ENCODE data around the gene GPR18. TPM values are rescaled to one million over a fixed set of nuclear protein-coding genes. Genes with fewer than 3 reads are reported as not detected.

Gene GPR18
- total and polyA plus RNA-seq, 2 of the 4 experiments (the other 2 are of a cell fraction): not detected

DNA sequence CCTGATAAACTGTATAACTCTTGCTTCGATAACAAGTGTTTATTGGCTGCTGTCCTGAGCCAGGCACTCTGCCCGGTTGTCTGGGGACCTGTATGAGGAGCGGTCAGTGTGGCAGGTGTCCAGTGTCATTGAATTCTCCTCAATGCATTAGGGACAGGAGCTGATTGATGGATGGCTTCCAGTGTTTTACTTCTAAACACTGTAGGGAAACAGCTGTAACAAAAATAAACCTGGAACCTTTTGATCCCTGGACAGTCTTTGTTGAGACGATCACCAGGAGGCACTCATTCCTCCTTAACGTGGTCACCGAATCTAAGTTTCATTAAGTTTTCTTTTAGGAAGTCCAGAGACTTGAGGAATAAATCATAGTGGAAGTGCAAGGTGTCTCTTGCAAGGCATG is 39.6 kb downstream of the GPR18 start:
- no peak overlapping the region for H2BK20ac ChIP-seq (ENCODE audit: low read depth, low read length)
- no peak overlapping the region for H3K4me2 ChIP-seq (ENCODE audit: low read depth, low read length)
- no peak overlapping the region for H2BK15ac ChIP-seq (ENCODE audit: low read depth, low read length)
- TF ChIP-seq POLR2A (IDR thresholded peaks at IDR 0.05; ENCODE audit: low read depth, low read length) (no peak), MXI1 (IDR thresholded peaks at IDR 0.05; ENCODE audit: borderline replicate concordance, low read depth, low read length) (no peak), MAFK (IDR thresholded peaks at IDR 0.05; ENCODE audit: low read depth, low read length) (no peak), RFX5 (IDR thresholded peaks at IDR 0.05; ENCODE audit: low read depth, low read length) (no peak)
- WGBS, 2 experiments (ENCODE audit: extremely low coverage in 2 of 2, insufficient read length in 1 of 2): 33% methylated on average over 3 of the region's 6 CpGs; no CpG with 5 or more reads in 1 of the 2 experiments
- no peak overlapping the region for H2AK9ac ChIP-seq (replicated peaks; ENCODE audit: low read depth, low read length, poor library complexity)
- no peaks in the 10 kb centered on the region for H3K9me3 ChIP-seq (ENCODE audit: control insufficient read depth, insufficient read depth, low read length)
- H4K20me1 ChIP-seq (ENCODE audit: insufficient read depth, low read length): peaks cover 57% of the 10 kb centered on the region
- peaks cover 3% of the 10 kb centered on the region; the same call in 1 of the 2 replicates for H3K36me3 ChIP-seq (ENCODE audit: control insufficient read depth, insufficient read depth, low read length)
- ATAC-seq (ENCODE audit: low read depth) (peak; percentile 69), DNase-seq (peak; percentile 31)
- H4K5ac ChIP-seq (ENCODE audit: low read depth, low read length): no peak overlapping the region
- peaks cover 6% of the 10 kb centered on the region; the same call in 1 of the 2 replicates for H3K4me1 ChIP-seq (ENCODE audit: control insufficient read depth, insufficient read depth, low read length)
- dilution Hi-C loops (cut with HindIII; ENCODE audit: low sequenced_read_pairs, unreplicated experiment): no loop called here
- H2AFZ ChIP-seq (replicated peaks; ENCODE audit: low read length, poor library complexity): no peak overlapping the region
- no peak overlapping the region for H3K4me3 ChIP-seq (ENCODE audit: insufficient read depth, low read depth, low read length)
- ChIA-PET POLR2A (ENCODE audit: unreplicated experiment) (no interaction called here), CTCF (interaction anchor here (0.9 to 1.1 kb wide), 2 partner anchors 12 to 43 kb away, joined by 3 to 4 read pairs; no protein-coding TSS in a partner anchor)
- BruUV-seq (replicated peaks): no TSS peak
- H2AK5ac ChIP-seq (ENCODE audit: low read depth, low read length): no peak overlapping the region
- peaks cover 36 to 64% of the 10 kb centered on the region in 2 experiments for H3K79me1 ChIP-seq (ENCODE audit: low read depth in 1 of 2, low read length in 2 of 2)
- no peak overlapping the region for H3K9ac ChIP-seq (ENCODE audit: low read depth, low read length)
- no peak overlapping the region for H3K4ac ChIP-seq (ENCODE audit: low read depth, low read length)
- H3K27me3 ChIP-seq (ENCODE audit: control insufficient read depth, insufficient read depth, low read length): no peaks in the 10 kb centered on the region
- no peak overlapping the region for H2BK5ac ChIP-seq (ENCODE audit: low read depth, low read length, poor library complexity, severe bottlenecking)
- no peak overlapping the region for H4K8ac ChIP-seq (ENCODE audit: low read depth in 2 of 2, low read length in 2 of 2)
- no peak overlapping the region for H3K27ac ChIP-seq (ENCODE audit: insufficient read depth, low read length)
- H3K18ac ChIP-seq (ENCODE audit: low read depth, low read length): no peak overlapping the region
- in situ Hi-C loops (cut with MboI; ENCODE audit: low sequenced_read_pairs): no loop called here
- no peak overlapping the region for H3K56ac ChIP-seq (ENCODE audit: extremely low read depth, insufficient read depth, low read length)
- intact Hi-C loops (cut with micrococcal nuclease): loop anchor here (1.0 kb wide), 1 partner anchor 40 kb away; the partner anchor contains the start of gene GPR18
- H3K23ac ChIP-seq (ENCODE audit: low read depth, low read length): no peak overlapping the region
- H3K9me1 ChIP-seq (ENCODE audit: insufficient read depth, low read length): 0 out of 2 replicates have a peak, but pooled peaks cover 9% of the 10 kb centered on the region
- no peak overlapping the region for H2BK120ac ChIP-seq (ENCODE audit: low read depth, low read length)
- H3K14ac ChIP-seq (replicated peaks; ENCODE audit: low read depth, low read length): 0 out of 2 replicates have a peak overlapping the region, but pooled peaks have one; percentile 4
- no peak overlapping the region for H4K91ac ChIP-seq (ENCODE audit: insufficient read depth, low read depth, low read length)

All from IMR-90 (cell line).